ENCODE measurements around the gene OR2V1. TPM values are rescaled to one million over a fixed set of nuclear protein-coding genes. Genes with fewer than 3 reads are reported as not detected.

The OR2V1 gene
- total RNA-seq, 2 donors from 2014 or later = not detected

DNA sequence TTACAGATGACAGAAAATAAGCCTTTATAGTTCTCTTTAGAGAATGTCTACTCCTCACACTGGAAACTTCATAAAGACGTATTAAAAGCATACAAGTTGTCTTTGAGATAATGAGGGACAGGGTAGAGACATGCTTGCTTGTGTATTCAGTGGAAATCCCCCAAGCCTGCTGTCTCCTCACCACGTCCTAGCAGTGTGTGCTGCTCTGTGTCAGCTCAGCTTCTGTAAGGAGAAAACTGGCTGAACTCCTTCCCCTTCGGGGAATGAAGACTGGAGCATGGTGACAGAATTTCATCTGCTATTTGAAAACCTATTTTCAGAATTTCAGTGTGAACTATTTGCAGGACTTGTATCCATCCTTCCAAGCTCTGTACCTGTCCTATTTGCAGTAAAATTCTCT is 25.8 kb upstream of the OR2V1 start:
- Histone ChIP-seq H3K27ac (no peak overlapping the region), H3K9me3 (no peaks in the 10 kb centered on the region), H3K9ac (ENCODE audit: low read depth in 2 of 2, low read length in 2 of 2) (no peak overlapping the region), H3K36me3 (no peaks in the 10 kb centered on the region), H3K4me1 (no peaks in the 10 kb centered on the region), H3K27me3 (no peaks in the 10 kb centered on the region), H3K4me3 (no peak overlapping the region)
- intact Hi-C loops (cut with DNase I) = loop anchor here (10.0 kb wide), 1 partner anchor 282 kb away; no protein-coding TSS in a partner anchor
- no peak for DNase-seq
- TF ChIP-seq, protein P1, sequence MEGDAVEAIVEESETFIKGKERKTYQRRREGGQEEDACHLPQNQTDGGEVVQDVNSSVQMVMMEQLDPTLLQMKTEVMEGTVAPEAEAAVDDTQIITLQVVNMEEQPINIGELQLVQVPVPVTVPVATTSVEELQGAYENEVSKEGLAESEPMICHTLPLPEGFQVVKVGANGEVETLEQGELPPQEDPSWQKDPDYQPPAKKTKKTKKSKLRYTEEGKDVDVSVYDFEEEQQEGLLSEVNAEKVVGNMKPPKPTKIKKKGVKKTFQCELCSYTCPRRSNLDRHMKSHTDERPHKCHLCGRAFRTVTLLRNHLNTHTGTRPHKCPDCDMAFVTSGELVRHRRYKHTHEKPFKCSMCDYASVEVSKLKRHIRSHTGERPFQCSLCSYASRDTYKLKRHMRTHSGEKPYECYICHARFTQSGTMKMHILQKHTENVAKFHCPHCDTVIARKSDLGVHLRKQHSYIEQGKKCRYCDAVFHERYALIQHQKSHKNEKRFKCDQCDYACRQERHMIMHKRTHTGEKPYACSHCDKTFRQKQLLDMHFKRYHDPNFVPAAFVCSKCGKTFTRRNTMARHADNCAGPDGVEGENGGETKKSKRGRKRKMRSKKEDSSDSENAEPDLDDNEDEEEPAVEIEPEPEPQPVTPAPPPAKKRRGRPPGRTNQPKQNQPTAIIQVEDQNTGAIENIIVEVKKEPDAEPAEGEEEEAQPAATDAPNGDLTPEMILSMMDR (IDR thresholded peaks at IDR 0.05) = no peak

DNA sequence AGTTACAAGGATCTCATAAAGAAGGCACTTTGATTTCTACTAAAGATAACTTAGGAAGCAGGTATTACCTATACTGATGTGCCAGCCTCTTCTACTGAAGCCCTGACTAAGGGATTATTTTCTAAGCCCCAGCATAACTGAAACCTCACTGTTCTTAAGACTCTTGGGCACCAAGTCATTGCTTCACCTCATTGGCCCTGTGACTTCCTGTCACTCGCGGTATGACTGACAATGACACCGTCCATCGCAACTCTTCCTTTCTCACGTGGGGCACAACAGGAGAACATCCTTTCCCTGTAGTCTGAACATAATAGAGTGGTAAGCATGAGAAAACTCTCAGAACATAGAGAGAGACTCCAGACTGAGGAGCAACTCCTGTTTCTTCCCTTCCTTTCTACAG is 22.8 kb upstream of the OR2V1 start:
- no peak for DNase-seq
- H3K4me3 ChIP-seq = no peak overlapping the region
- H3K9me3 ChIP-seq = no peaks in the 10 kb centered on the region
- no peak overlapping the region for H3K27ac ChIP-seq
- no peaks in the 10 kb centered on the region for H3K36me3 ChIP-seq
- intact Hi-C loops (cut with DNase I) = loop anchor here (10.0 kb wide), 1 partner anchor 279 kb away; no protein-coding TSS in a partner anchor
- no peaks in the 10 kb centered on the region for H3K27me3 ChIP-seq
- no peaks in the 10 kb centered on the region for H3K4me1 ChIP-seq
- TF ChIP-seq, protein P1 (IDR thresholded peaks at IDR 0.05) = no peak
- H3K9ac ChIP-seq (ENCODE audit: low read depth in 2 of 2, low read length in 2 of 2) = no peak overlapping the region

DNA sequence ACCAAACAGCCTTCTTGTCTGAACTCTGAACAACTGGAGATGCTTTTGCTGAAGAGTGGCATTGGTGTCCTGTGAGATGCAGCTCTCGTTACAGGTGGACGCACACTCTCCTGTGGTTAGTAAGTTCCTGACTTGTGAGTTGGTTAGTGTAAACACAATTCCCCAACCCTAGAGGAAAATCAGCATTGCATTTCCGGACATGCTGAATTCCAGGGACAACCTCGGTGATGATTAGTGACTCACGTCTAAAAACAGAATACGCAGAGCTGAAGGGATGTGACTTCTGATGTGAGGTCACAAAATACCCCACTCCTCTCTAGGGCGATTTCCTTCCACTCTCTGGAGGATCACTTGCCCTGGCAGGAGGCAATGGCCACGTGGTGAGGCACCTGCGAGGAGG is 21.4 kb upstream of the OR2V1 start:
- Histone ChIP-seq H3K9ac (ENCODE audit: low read depth in 2 of 2, low read length in 2 of 2) (no peak overlapping the region), H3K36me3 (no peaks in the 10 kb centered on the region), H3K4me3 (no peak overlapping the region), H3K27ac (no peak overlapping the region), H3K4me1 (no peaks in the 10 kb centered on the region), H3K9me3 (no peaks in the 10 kb centered on the region), H3K27me3 (no peaks in the 10 kb centered on the region)
- intact Hi-C loops (cut with DNase I) = loop anchor here (10.0 kb wide), 1 partner anchor 278 kb away; no protein-coding TSS in a partner anchor
- TF ChIP-seq, protein P1 (IDR thresholded peaks at IDR 0.05) = no peak
- DNase-seq = no peak

DNA sequence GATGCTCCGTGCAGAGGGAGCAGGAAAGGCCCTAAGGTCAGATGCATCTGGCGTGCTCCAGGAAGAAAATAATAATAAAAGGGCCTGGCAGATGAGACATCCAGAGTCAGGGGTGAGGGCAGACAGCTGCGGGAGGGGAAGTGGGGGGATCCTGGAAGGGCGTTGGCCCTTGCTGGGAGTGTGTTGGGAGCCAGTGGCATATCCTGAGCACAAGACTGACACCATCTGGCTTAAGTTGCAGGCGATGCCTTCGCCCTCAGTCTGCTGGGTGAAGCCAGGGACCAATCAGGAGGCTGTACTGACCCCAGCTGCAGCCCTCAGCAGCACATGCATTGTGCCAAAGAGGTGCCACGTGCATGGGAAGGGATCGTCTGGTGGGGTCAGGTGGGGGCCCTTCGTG is 20.2 kb upstream of the OR2V1 start:
- no peaks in the 10 kb centered on the region for H3K36me3 ChIP-seq
- no peak overlapping the region for H3K4me3 ChIP-seq
- intact Hi-C loops (cut with DNase I) = loop anchor here (10.0 kb wide), 1 partner anchor 276 kb away; no protein-coding TSS in a partner anchor
- H3K27ac ChIP-seq = no peak overlapping the region
- no peaks in the 10 kb centered on the region for H3K27me3 ChIP-seq
- DNase-seq = no peak
- TF ChIP-seq, protein P1 (IDR thresholded peaks at IDR 0.05) = no peak
- H3K9me3 ChIP-seq = no peaks in the 10 kb centered on the region
- no peaks in the 10 kb centered on the region for H3K4me1 ChIP-seq
- no peak overlapping the region for H3K9ac ChIP-seq (ENCODE audit: low read depth in 2 of 2, low read length in 2 of 2)

DNA sequence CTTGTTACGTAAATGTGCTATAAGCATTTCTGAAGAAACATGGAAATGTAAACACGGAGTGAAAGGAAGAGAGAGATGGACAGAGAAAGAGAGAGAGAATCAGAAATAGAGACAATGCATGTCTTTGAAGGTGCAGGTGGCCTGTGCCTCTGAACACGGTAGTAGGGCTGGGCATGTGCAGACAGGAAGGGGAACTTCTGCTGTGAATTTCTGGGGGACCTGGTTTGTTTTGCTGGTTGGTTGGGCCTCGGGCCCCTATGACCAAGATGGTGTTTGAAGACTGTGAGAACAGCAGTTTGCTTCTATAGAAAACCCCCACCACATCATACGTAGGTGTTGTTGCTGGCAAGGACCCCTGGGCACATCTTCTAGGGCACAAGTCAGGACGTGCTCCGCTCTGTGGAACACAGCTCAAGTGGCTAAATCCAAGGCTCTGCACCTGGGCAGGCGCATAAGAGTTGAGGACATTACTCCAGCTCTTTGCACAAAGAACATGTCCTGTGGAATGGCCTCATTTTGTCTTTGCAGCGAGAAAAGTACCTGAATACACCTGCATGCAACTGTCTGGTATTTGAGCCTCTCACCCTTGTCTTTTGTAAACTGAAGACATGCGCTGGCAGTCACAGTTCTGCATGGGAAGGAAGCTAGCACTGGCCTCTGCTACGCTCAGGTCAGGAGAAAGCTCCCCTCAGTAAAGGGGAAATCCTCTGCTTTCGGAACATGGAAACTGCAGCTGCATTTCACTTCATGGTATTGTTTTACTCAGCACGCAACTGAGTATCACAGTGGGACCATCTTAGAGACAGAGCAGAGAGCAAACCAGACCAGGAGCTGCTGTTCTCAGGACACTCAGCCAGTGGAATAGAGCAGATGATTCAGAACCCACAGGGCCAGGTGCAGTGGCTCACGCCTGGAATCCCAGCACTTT is 19.1 kb upstream of the OR2V1 start:
- H3K4me1 ChIP-seq = no peaks in the 10 kb centered on the region
- H3K27ac ChIP-seq = no peak overlapping the region
- intact Hi-C loops (cut with DNase I) = loop anchor here (10.0 kb wide), 1 partner anchor 275 kb away; no protein-coding TSS in a partner anchor
- no peak for DNase-seq
- H3K9me3 ChIP-seq = no peaks in the 10 kb centered on the region
- TF ChIP-seq, protein P1 (IDR thresholded peaks at IDR 0.05) = no peak
- no peaks in the 10 kb centered on the region for H3K36me3 ChIP-seq
- no peak overlapping the region for H3K9ac ChIP-seq (ENCODE audit: low read depth in 2 of 2, low read length in 2 of 2)
- H3K4me3 ChIP-seq = no peak overlapping the region
- H3K27me3 ChIP-seq = no peaks in the 10 kb centered on the region
